Measurements from ENCODE around the gene PKIG. TPM values are rescaled to one million over a fixed set of nuclear protein-coding genes. Genes with fewer than 3 reads are reported as not detected.

The PKIG gene
- total RNA-seq, 2 donors from 2014 or later, result 60.9 to 81.1 TPM

- TF ChIP-seq POLR2A (IDR thresholded peaks at IDR 0.05) (no peak), CTCF (IDR thresholded peaks at IDR 0.05) (no peak), POLR2AphosphoS5 (IDR thresholded peaks at IDR 0.05) (no peak)
- Histone ChIP-seq H3K27me3 (replicated peaks; ENCODE audit: insufficient read depth) (no peaks in the 10 kb centered on the region), H3K36me3 (no peaks in the 10 kb centered on the region), H3K4me1 (replicated peaks) (no peaks in the 10 kb centered on the region), H3K4me3 (no peak overlapping the region), H3K27ac (no peak overlapping the region), H3K9me3 (no peaks in the 10 kb centered on the region)
- WGBS, result 67% methylated on average over 4 of the region's 4 CpGs
- DNase-seq (ENCODE audit: low spot score), result no peak
- intact Hi-C loops (cut with DNase I), result no loop called here
These were observed 15.1 kb downstream of the PKIG start for GRCh38 chr20:44597516-44597915.

GRCh38 chr20:44597930-44598329 is 15.6 kb downstream of the PKIG start:
- no peaks in the 10 kb centered on the region for H3K4me1 ChIP-seq (replicated peaks)
- TF ChIP-seq POLR2A (IDR thresholded peaks at IDR 0.05), result no peak
- TF ChIP-seq POLR2AphosphoS5 (IDR thresholded peaks at IDR 0.05), result no peak
- no peak for TF ChIP-seq CTCF (IDR thresholded peaks at IDR 0.05)
- H3K36me3 ChIP-seq, result no peaks in the 10 kb centered on the region
- H3K4me3 ChIP-seq, result no peak overlapping the region
- intact Hi-C loops (cut with DNase I), result no loop called here
- DNase-seq (ENCODE audit: low spot score), result no peak
- no peaks in the 10 kb centered on the region for H3K9me3 ChIP-seq
- WGBS, result 63% methylated on average over 4 of the region's 4 CpGs
- H3K27me3 ChIP-seq (replicated peaks; ENCODE audit: insufficient read depth), result no peaks in the 10 kb centered on the region
- H3K27ac ChIP-seq, result peak overlapping the region; percentile 7 to 10

- H3K27me3 ChIP-seq (replicated peaks; ENCODE audit: insufficient read depth), result no peaks in the 10 kb centered on the region
- 80% methylated on average over 4 of the region's 4 CpGs for WGBS
- no peak for DNase-seq (ENCODE audit: low spot score)
- no peaks in the 10 kb centered on the region for H3K9me3 ChIP-seq
- intact Hi-C loops (cut with DNase I), result no loop called here
- H3K36me3 ChIP-seq, result no peaks in the 10 kb centered on the region
- no peak for TF ChIP-seq POLR2AphosphoS5 (IDR thresholded peaks at IDR 0.05)
- no peak for TF ChIP-seq POLR2A (IDR thresholded peaks at IDR 0.05)
- no peak for TF ChIP-seq CTCF (IDR thresholded peaks at IDR 0.05)
- H3K27ac ChIP-seq, result peak overlapping the region; percentile 7 to 10
- no peak overlapping the region for H3K4me3 ChIP-seq
- no peaks in the 10 kb centered on the region for H3K4me1 ChIP-seq (replicated peaks)
These were observed 16.3 kb downstream of the PKIG start for GRCh38 chr20:44598423-44599305.

GRCh38 chr20:44599715-44600114 is 17.3 kb downstream of the PKIG start:
- TF ChIP-seq CTCF (IDR thresholded peaks at IDR 0.05) (no peak), POLR2AphosphoS5 (IDR thresholded peaks at IDR 0.05) (no peak), POLR2A (IDR thresholded peaks at IDR 0.05) (no peak)
- WGBS, result 67% methylated on average over 1 of the region's 1 CpG
- intact Hi-C loops (cut with DNase I), result loop anchor here (10.0 kb wide), 1 partner anchor 385 kb away; the partner anchor contains the start of gene OSER1
- H3K27ac ChIP-seq, result peak overlapping the region; percentile 69 to 76
- H3K4me1 ChIP-seq (replicated peaks), result no peaks in the 10 kb centered on the region
- no peaks in the 10 kb centered on the region for H3K36me3 ChIP-seq
- DNase-seq (ENCODE audit: low spot score), result no peak
- no peaks in the 10 kb centered on the region for H3K27me3 ChIP-seq (replicated peaks; ENCODE audit: insufficient read depth)
- H3K9me3 ChIP-seq, result no peaks in the 10 kb centered on the region
- no peak overlapping the region for H3K4me3 ChIP-seq

GRCh38 chr20:44600301-44600700 is 17.9 kb downstream of the PKIG start:
- TF ChIP-seq CTCF (IDR thresholded peaks at IDR 0.05), result no peak
- TF ChIP-seq POLR2AphosphoS5 (IDR thresholded peaks at IDR 0.05), result no peak
- no peak for TF ChIP-seq POLR2A (IDR thresholded peaks at IDR 0.05)

More at GRCh38 chr20:44600301-44600700, 17.9 kb downstream of the PKIG start:
- Histone ChIP-seq H3K36me3 (no peaks in the 10 kb centered on the region), H3K9me3 (no peaks in the 10 kb centered on the region), H3K27ac (peak overlapping the region; percentile 69 to 76), H3K4me3 (no peak overlapping the region), H3K4me1 (replicated peaks) (no peaks in the 10 kb centered on the region), H3K27me3 (replicated peaks; ENCODE audit: insufficient read depth) (no peaks in the 10 kb centered on the region)
- WGBS, result 81% methylated on average over 4 of the region's 4 CpGs
- no peak for DNase-seq (ENCODE audit: low spot score)
- intact Hi-C loops (cut with DNase I), result loop anchor here (10.0 kb wide), 1 partner anchor 386 kb away; the partner anchor contains the start of gene OSER1
